OCI-LY3 (cell line): ENCODE measurements around the gene ADIPOR2.

Experiments
- H2AFZ ChIP-seq: fragments of 200-600, 300-600 bp; shearing (Covaris generic); 2 replicates; pipeline ENCODE4 v1.6.0; 2014; ENCODE audit warnings: antibody characterized with exemption, low read depth, low read length
- H3K27ac ChIP-seq: fragments of 200-600, 300-600 bp; sonication (generic); 2 replicates; pipeline ENCODE4 v1.5.1; 2014; ENCODE audit warnings: mild to moderate bottlenecking, low read length, moderate library complexity, mixed read lengths
- H3K27me3 ChIP-seq: fragments of 200-600, 300-600 bp; sonication (generic); 2 replicates; pipeline ENCODE4 v1.6.1; 2014; ENCODE audit warnings: low read depth, low read length, mixed read lengths
- H3K36me3 ChIP-seq: fragments of 200-600, 300-600 bp; sonication (generic); replicated peaks from 2 replicates; pipeline ENCODE3; 2014; ENCODE audit warnings: low read depth, low read length, mixed read lengths
- H3K4me1 ChIP-seq: fragments of 300-600, 200-600 bp; sonication (generic); 2 replicates; pipeline ENCODE4 v1.6.1; 2014; ENCODE audit warnings: low read length, mixed read lengths
- H3K4me2 ChIP-seq: fragments of 200-600, 300-600 bp; sonication (generic); 2 replicates; pipeline ENCODE4 v1.6.1; 2014; ENCODE audit warnings: low read length, mixed read lengths
- H3K4me3 ChIP-seq: fragments of 300-600, 200-600 bp; sonication (generic); 2 replicates; pipeline ENCODE4 v1.5.1; 2014; ENCODE audit warnings: antibody characterized with exemption, mild to moderate bottlenecking, low read length, moderate library complexity
- H3K79me2 ChIP-seq: fragments of 300-600, 200-600 bp; shearing (Covaris generic); 2 replicates; pipeline ENCODE4 v1.6.1; 2014; ENCODE audit warnings: mild to moderate bottlenecking, low read length, mixed read lengths
- H3K9ac ChIP-seq: fragments of 300-600, 200-600 bp; shearing (Covaris generic); 2 replicates; pipeline ENCODE4 v1.6.0; 2014; ENCODE audit warnings: mild to moderate bottlenecking, low read length, moderate library complexity
- H3K9me3 ChIP-seq: fragments of 200-600, 300-600 bp; shearing (Covaris generic); 2 replicates; pipeline ENCODE4 v1.6.1; 2014; ENCODE audit warnings: low read length, mixed read lengths; ENCODE audit not compliant: insufficient read depth
- H4K20me1 ChIP-seq: fragments of 200-600, 300-600 bp; sonication (generic); 2 replicates; pipeline ENCODE4 v1.6.1; 2016; ENCODE audit warnings: low read length, mixed read lengths; ENCODE audit not compliant: insufficient read depth
- CTCF ChIP-seq: fragments of 200-600, 300-600 bp; sonication (generic); IDR thresholded peaks from 2 replicates; pipeline ENCODE4 v1.5.1; 2014; ENCODE audit warnings: antibody characterized with exemption, low read length, low read depth
- EZH2phosphoT487 ChIP-seq: fragments of 200-600 bp; shearing (Covaris generic); IDR thresholded peaks from 2 replicates; pipeline ENCODE4 v1.6.1; 2018; ENCODE audit warnings: antibody characterized with exemption, mixed run types, low read depth

Gene ADIPOR2

GRCh38 chr12:1792406-1792805, 101.5 kb downstream of the ADIPOR2 start:
- Histone ChIP-seq H3K9ac (no peak overlapping the region), H4K20me1 (no peaks in the 10 kb centered on the region), H3K9me3 (no peaks in the 10 kb centered on the region), H3K4me1 (peaks cover 5% of the 10 kb centered on the region), H3K79me2 (0 out of 2 replicates have a peak, but pooled peaks cover 4% of the 10 kb centered on the region), H3K27me3 (no peaks in the 10 kb centered on the region), H2AFZ (no peak overlapping the region), H3K4me3 (no peak overlapping the region), H3K4me2 (no peak overlapping the region), H3K36me3 (no peaks in the 10 kb centered on the region), H3K27ac (no peak overlapping the region)
- TF ChIP-seq EZH2phosphoT487 = no peak
- TF ChIP-seq CTCF = no peak

- H3K4me3 ChIP-seq = no peak overlapping the region
- no peak overlapping the region for H3K4me2 ChIP-seq
- H3K36me3 ChIP-seq = no peaks in the 10 kb centered on the region
- no peaks in the 10 kb centered on the region for H3K9me3 ChIP-seq
- no peak overlapping the region for H3K27ac ChIP-seq
- peaks cover 5% of the 10 kb centered on the region for H3K4me1 ChIP-seq
- H3K79me2 ChIP-seq = 0 out of 2 replicates have a peak, but pooled peaks cover 4% of the 10 kb centered on the region
- no peaks in the 10 kb centered on the region for H4K20me1 ChIP-seq
- H2AFZ ChIP-seq = no peak overlapping the region
- TF ChIP-seq EZH2phosphoT487 = no peak
- TF ChIP-seq CTCF = no peak
- H3K9ac ChIP-seq = no peak overlapping the region
- H3K27me3 ChIP-seq = no peaks in the 10 kb centered on the region
Measured at GRCh38 chr12:1793426-1794210, 102.7 kb downstream of the ADIPOR2 start.

- no peak for TF ChIP-seq EZH2phosphoT487
- no peak for TF ChIP-seq CTCF
- no peak overlapping the region for H3K4me2 ChIP-seq
- no peaks in the 10 kb centered on the region for H4K20me1 ChIP-seq
- no peak overlapping the region for H3K9ac ChIP-seq
- no peak overlapping the region for H2AFZ ChIP-seq
- H3K79me2 ChIP-seq = 0 out of 2 replicates have a peak, but pooled peaks cover 4% of the 10 kb centered on the region
- no peak overlapping the region for H3K4me3 ChIP-seq
- H3K4me1 ChIP-seq = peaks cover 5% of the 10 kb centered on the region
- H3K9me3 ChIP-seq = no peaks in the 10 kb centered on the region
- no peaks in the 10 kb centered on the region for H3K36me3 ChIP-seq
- no peak overlapping the region for H3K27ac ChIP-seq
- no peaks in the 10 kb centered on the region for H3K27me3 ChIP-seq
Measured at GRCh38 chr12:1794440-1795090, 103.7 kb downstream of the ADIPOR2 start.

- H2AFZ ChIP-seq = peak overlapping the region; percentile 56
- H3K4me1 ChIP-seq = peaks cover 5% of the 10 kb centered on the region
- no peak for TF ChIP-seq CTCF
- no peak for TF ChIP-seq EZH2phosphoT487
- no peaks in the 10 kb centered on the region for H3K27me3 ChIP-seq
- H3K9me3 ChIP-seq = no peaks in the 10 kb centered on the region
- no peaks in the 10 kb centered on the region for H4K20me1 ChIP-seq
- 0 out of 2 replicates have a peak, but pooled peaks cover 4% of the 10 kb centered on the region for H3K79me2 ChIP-seq
- no peak overlapping the region for H3K27ac ChIP-seq
- peak overlapping the region; percentile 54; the same call in 1 of the 2 replicates for H3K9ac ChIP-seq
- H3K4me3 ChIP-seq = peak overlapping the region; percentile 98
- H3K4me2 ChIP-seq = peak overlapping the region; percentile 87
- H3K36me3 ChIP-seq = no peaks in the 10 kb centered on the region
Measured at GRCh38 chr12:1795221-1795784, 104.4 kb downstream of the ADIPOR2 start.
